Fibroblast of gingiva (primary cell): Measurements from ENCODE around the gene MRGPRE.
"Not testable (repeated sequence)": the region's sequence is repeated elsewhere in the genome, so short reads cannot be mapped to it uniquely, and the experiment has no call there.

Source experiments
- DNase-seq: peaks from one replicate; pipeline ENCODE4 v3.0.0-alpha.2; 2011; ENCODE audit warnings: low read depth

MRGPRE gene, protein sequence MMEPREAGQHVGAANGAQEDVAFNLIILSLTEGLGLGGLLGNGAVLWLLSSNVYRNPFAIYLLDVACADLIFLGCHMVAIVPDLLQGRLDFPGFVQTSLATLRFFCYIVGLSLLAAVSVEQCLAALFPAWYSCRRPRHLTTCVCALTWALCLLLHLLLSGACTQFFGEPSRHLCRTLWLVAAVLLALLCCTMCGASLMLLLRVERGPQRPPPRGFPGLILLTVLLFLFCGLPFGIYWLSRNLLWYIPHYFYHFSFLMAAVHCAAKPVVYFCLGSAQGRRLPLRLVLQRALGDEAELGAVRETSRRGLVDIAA

DNA sequence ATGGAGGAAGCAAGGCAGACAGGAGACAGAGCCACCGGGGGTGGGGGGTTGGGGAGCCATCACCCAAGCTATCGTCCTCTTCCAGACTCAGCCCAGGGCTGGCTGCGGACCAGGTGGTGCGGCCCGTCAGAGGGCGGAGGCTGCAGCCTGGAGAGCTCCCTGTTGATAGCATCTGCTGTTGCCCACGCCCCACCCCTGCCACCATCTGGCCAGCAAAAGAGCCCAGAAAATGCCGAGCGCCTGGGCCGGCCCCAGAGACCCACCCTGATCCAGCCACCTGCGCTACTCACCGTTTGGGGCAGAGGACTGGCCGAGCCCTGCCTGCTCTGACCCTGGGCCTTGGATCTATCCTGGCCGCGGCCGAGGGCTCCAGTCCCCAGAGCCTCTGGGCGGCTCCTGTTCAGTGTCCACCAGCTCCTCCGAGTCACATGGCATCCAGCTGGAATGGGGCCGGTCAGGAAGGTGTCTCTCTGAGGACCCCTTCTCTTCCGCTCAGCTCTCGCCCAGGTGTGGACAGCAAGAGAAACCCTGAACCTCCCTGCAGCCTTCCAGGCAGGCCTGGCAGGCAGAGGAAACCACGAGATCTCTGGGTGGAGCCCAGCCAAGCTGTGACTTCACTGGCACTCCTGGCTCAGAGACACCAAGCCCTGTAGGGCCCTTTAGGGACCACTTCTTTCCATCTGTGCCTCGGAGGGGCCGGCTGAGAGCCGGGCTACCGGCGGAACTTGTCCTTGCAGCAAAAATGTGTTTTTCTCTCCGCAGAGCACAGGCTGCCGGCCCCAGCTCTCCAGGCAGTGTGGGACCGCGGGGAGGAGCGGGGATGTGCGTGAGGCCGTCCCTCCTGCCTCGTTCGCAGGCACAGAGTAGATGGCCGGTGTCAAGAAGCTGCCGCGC is at the start of gene MRGPRE:
TSS of gene MRGPRE (minus strand) at position 567 of the 894 bp plus-strand sequence. CDS start 3,618 bp downstream, outside the sequence.
- DNase-seq = no peak

DNA sequence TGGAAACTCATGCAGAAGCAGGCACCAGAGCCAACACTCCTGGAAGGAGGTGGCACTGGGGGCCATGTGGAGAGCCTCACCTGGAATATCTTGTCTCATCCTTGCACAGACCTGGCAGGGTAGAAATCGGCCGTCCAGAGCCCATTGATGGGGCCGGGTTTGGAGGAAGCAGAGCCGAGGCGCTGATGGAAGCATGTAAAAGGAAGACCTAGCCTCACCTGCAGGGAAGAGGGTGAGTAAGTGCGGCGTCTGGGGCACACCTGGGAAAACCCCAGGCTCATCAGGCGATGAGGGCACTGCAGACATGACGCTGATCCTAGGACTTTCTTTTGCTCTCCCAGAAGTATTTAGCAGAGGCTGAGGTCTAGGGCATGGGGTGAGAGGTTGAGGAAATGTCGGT is 48.9 kb upstream of the MRGPRE start:
- DNase-seq = not testable (repeated sequence)

DNA sequence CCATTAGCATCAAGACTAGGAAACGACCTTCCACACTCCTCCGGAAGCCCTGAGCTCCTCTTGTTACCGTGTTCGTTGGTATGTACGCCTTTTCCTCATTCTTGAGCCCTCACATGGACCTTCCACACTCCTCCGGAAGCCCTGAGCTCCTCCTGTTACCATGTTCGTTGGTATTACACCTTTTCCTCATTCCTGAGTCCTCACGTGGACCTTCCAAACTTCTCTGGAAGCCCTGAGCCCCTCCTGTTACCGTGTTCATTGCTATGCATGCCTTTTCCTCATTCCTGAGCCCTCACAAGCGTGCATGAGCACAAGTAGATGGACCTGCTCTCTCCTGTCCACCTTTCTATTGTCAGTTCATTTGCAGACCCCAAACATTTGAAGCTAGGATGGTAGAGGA is 48.4 kb upstream of the MRGPRE start:
- DNase-seq = not testable (repeated sequence)

DNA sequence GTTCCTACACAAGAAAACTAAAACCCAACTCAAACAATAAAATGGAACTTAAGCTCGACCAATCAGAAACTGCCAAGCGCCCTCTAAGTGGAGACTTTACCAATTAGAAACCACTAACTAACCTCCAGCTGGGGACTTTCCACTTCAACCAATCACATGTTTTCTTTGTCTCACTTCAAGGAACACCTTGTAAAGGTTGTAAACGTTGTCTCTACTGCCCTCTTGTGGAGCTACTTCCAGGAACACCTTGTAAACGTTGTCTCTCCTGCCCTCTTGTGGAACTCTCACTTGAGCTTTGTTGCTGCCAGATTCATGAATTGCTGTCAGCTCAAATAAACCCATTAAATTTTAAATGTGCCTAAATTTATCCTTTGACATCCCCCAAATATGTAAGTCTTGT is 46.7 kb upstream of the MRGPRE start:
- not testable (repeated sequence) for DNase-seq

DNA sequence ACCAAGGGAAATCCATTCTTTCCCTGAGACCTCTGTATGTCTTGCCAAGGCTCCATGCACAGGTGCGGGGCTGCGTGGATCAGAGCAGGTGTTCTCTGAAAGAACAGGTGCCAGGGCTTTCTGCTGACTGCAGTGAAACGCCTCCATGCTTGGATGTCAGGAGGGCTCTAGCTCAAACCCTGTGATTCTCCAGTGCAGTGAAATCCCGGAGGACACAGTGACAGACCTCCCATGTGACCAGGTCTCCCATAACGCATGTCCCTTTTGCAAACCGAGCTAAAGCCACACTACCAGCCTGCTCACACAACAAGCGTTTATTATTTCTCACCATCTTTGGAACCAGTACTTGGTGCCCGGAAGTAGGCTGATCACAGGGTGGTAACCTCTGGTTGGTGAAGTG is 41.4 kb upstream of the MRGPRE start:
- DNase-seq = not testable (repeated sequence)

DNA sequence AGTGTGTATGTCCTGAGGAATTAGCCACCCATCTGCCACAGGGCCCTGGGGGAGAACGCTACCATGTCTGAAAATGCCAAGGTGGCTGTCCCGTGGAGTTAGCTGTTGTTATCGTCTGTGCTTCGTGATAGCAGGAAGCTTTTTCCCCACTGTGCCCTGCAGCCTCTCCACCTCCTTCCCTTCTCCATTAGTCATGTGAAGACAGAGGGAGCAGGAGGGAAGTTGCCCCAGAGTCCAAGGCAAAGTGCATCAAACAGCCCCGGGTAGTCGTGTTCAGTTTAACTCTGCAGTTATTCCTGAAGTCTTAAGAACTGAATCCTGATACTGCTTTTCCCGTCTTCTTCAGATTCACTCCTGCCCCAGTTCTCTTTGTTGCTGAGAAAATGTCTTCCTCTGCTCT is 30.3 kb upstream of the MRGPRE start:
- DNase-seq = not testable (repeated sequence)

DNA sequence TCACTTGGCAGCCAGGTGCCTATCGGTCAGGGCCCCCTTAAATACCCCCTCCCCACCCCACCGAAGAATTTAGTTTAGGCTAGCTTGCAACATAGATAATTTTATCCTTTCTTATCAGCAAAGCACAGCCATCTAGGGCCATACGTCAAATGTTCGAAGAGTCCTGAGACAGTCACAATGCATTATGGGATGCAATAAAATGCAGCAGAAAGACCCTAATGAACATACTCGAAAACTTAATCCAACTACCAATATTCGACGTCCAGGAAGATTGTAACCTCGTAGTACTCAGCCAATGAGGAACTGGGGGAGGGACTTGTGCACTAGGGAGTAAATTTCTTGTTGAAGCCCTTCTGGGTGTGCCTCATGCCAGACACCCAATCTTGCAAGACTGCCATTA is 29.6 kb upstream of the MRGPRE start:
- DNase-seq = not testable (repeated sequence)

DNA sequence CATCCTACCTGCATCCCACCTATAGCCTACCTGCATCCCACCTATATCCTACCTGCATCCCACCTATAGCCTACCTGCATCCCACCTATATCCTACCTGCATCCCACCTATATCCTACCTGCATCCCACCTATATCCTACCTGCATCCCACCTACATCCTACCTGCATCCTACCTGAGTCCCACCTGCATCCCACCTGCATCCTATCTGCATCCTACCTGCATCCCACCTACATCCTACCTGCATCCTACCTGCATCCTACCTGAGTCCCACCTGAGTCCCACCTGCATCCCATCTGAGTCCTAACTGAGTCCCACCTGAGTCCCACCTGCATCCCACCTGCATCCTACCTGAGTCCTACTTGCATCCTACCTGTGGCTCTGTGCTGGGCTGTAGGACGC is 25.3 kb upstream of the MRGPRE start:
- DNase-seq = not testable (repeated sequence)

DNA sequence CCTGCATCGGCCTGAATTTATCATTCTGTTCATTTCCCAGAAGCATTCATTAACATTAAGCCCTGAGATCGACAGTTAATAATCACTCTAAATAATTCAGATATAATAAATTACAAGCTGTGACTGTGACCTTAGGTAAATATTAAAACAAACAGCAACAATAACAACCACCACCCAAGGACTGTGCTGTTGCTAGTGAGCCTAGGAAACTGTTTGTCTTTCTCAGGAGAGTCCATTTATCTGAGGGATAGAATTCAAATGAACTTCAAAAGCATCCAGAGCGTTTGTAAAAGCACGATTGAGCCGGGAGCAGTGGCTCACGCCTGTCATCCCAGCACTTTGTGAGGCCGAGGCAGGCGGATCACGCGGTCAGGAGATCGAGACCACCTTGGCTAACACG is 23.0 kb upstream of the MRGPRE start:
- DNase-seq = not testable (repeated sequence)

DNA sequence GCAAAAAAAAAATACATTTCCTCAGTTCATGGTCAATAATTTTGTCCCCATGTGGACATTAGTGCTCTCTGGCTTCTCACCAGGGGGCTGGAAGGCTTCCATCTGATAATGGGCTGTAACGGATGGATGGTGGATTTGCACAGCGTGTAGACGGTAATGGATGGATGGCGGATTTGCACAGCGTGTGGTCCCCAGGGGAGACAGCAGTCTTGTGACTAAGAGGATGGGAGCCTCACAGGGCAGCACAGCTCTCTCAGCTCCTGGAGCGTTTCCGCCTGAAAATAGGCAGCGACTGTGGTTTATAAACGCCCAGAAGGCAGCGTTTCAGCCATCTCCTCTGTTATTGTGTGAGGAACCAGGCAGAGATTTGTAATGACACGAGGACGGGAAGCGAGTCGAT is 22.6 kb upstream of the MRGPRE start:
- not testable (repeated sequence) for DNase-seq

DNA sequence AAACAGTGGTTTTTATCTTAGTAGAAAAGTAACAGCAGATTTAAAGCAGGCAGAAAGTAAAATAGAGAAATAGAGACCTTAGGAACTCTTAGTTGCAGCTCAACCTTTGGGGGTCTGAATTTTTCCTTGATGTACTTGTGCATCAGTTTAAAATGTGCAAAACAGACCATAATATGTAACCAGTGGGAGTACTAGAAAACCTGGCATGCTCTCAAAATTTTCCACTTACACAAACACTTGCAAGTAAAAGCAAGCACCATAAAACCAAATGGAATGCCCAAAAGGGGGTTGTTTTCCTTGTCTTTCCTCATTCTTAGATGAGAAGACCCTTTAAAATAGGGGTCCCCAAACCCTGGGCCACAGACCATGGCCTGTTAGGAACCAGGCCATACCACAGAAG is 12.9 kb upstream of the MRGPRE start:
- DNase-seq = no peak

DNA sequence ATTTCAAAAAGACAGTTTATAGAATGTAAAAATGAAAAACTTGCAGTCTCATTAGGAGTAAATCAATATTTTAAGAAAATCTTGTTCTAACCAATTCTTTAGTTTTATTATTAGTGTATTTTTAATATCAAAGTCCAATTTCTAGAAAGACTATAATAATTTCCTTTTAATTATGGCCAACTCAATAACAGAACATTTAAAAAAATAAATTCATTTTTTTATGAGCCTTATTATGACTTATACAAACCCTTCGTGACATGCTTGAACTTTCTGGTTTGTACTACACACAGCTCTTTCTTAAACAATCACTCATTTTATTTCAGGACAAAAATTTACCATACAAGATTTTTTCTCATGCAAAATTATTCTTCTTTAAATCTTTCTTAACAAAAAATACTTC is 11.7 kb upstream of the MRGPRE start:
- no peak for DNase-seq

DNA sequence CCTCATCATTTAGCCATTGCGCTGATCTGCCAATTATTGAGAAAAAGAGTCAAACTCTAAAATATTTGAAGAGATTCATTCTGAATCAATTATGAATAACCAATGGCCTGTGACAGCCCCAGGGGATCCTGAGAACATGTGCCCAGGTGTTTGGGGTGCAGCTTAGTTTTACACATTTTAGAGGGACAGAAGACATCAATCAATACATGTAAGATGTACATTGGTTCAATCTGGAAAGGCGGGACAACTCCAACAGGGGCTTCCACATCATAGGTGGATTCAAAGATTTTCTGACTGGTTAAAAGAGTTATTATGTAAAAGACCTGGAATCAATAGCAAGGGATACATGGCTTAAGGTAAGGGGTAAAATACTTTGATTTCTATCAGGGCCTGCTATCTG is 4.9 kb upstream of the MRGPRE start:
- no peak for DNase-seq

DNA sequence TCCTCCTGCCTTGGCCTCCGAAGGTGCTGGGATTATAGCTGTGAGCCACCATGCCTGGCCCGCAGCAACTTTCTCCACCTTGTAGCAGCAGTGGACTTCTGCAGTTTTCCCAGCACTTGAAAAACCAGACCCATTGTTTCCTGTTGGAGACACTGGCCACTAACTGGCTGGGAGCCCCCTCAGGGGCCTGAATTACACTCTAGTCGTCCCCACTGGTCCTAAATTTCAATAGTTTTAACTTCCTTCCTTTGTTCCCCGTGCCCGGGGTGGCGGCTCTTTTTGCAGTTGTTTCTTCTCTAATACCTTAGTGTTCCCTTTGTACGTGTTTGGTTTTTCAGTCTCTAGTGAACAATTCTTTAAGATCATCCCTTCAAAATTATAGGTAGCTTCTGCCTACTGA is 2.6 kb upstream of the MRGPRE start:
- no peak for DNase-seq

DNA sequence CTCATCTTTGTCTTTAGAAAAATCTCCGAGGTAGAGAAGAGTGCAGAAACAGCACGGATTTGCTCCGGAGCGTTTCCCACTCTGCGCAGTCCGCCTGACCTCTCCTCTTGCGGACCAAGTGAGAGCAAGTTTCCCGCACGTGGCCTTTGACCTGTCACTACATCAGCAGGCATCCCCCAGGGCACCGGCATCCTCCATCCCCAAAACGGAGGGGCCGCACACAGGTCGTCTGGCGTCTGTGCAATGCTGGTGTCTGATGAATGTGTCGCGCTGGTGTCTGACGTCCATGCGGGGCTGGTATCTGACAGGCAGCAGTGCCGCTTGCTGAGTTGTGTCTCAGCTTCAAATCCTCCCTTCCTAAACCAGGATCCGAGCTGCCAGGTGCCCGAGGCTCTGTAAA is 739 bp upstream of the MRGPRE start:
- no peak for DNase-seq

DNA sequence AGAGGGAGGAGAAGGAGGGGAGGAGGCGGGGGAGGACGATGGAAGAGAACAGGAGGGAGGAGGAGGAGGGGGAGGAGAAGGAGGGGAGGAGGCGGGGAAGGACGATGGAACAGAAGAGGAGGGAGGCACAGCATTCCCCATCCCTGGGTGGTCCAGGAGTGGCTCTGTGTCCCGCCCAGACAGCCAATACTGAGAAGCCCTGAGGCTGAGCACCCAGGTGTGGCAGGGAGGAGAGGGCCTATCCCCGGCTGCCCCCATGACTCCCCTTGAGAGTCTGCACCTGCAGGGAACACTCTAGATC is 717 bp downstream of the MRGPRE start:
- DNase-seq = no peak

DNA sequence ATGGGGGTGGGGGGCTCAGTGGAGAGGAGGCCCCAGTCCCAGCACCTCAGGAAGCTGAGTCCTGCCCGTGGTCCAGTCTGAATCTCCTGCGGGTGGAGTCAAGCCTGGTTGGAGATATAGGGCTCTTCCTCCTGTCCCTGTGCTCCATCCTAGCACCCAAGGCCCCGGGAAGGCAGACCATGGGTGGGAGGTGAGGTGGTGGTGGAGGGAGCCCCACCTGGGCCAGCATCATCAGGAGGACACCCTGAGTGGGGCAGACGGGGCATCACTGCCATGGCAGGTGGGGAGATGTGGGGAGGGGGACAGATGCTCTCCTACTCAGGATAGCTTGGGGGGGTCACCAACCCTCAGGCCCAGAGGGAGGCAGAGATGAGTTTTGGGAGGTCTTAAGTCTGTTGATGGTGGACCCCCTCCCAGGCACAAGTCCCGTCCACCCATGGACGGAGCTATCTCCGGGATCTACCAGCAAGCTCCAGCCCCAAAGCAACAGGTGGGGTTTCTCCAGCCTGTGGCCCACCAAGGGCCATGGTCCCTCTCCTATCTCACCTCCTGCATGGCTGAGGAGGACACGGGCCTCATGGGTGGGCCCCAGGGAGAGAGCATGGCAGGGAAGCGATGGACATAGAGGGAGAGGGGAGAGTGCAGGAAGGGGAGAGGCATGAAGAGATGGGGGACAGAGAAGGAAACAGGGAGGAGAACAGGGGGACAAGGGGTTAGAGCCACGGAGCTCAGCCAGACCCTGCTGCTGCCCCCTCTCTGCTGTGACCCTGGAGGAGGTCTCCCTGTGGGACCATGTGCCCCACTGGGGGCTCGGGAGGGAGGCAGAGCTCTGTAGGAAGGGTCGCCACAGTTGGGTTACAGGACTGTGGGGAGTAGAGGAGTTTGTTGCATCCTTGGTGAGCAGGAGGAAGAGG is 1.3 kb downstream of the MRGPRE start:
- DNase-seq = no peak

DNA sequence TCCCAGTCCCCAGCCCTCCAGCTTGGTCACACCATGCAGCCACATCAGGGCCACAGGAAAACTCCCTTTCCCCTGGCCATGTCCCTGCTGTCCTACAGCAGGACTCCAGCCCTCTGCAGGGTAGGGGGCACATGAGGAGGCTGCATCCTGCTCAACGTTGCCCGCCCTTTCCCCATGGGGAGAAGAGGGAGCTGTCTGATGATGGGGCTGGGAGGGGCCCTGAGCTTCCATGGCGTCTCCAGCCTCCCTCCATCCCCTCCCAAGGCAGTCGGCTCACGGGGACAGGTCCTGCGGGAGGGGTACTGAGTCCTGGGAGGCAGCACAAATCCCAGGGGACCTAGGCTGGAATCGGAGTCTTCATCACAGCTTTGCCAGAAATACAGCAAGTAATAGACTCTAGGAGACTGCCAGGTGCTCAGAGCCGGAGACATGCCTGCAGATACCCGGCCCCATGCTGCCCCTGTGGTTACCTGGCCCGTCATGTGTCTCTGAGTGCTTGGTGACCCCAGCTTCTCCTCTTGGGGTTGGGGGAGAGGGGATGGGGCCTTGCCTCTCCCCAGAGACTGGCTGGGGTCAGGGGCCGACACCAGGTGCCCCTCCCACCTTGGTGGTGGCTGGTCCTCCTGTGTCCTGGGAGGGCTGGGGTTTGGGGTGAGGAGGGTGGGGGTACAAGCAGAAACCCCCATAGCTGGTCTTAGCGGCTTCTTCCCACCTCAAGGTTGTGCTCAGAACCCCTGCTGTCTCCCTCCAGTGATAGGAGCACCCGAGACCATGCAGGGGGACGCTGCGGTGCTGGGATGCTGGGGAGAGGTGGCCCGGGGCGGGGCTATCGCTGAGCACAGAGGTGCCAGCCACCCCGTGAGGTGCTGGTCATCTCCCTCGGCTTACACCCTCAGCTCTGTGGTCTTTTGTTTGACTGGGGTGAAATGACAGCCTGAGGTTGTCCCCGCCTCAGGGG is 2.3 kb downstream of the MRGPRE start:
- DNase-seq = no peak

DNA sequence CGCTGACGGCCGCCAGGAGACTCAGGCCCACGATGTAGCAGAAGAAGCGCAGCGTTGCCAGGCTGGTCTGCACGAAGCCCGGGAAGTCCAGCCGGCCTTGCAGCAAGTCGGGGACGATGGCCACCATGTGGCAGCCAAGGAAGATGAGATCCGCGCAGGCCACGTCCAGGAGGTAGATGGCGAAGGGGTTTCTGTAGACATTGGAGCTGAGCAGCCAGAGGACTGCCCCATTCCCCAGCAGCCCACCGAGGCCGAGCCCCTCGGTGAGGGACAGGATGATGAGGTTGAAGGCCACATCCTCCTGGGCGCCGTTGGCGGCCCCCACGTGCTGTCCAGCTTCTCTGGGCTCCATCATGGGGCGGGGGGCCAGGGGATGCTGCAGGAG is 3.8 kb downstream of the MRGPRE start:
- no peak for DNase-seq

DNA sequence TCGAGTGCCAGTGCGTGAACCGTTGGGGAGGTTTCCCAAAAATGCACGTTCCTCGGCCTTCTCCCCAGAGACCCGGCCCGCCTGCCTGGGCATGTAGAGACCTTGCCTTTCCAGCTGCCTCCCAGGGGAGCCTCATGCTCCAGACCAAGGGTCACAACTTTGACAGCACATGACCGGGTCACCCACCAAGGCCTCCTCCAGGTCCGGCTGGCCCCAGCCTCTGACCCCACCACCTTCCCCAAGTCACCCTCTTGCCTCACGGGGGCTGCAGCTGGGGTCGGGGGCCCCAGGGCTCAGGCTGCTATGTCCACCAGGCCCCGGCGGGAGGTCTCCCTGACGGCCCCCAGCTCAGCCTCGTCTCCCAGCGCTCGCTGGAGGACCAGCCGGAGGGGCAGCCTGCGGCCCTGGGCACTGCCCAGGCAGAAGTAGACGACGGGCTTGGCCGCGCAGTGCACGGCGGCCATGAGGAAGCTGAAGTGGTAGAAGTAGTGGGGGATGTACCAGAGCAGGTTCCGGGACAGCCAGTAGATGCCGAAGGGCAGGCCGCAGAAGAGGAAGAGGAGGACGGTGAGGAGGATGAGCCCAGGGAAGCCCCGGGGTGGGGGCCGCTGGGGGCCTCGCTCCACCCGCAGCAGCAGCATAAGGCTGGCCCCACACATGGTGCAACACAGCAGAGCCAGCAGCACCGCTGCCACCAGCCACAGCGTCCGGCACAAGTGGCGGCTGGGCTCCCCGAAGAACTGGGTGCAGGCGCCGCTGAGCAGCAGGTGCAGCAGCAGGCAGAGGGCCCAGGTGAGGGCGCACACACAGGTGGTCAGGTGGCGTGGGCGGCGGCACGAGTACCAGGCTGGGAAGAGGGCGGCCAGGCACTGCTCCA is 4.4 kb downstream of the MRGPRE start:
- no peak for DNase-seq
